GM23338 (cell line): ENCODE measurements around the gene MYOZ3. TPM values are rescaled to one million over a fixed set of nuclear protein-coding genes. Genes with fewer than 3 reads are reported as not detected.

ENCODE experiments used
- ATAC-seq: fragments of 200-7000 bp; cut with Tn5 transposase; 3 replicates; pipeline ENCODE4 v1.9.1; 2020
- DNase-seq: peaks from one replicate; pipeline ENCODE4 v3.0.0-alpha.2; 2015; ENCODE audit warnings: low spot score
- H2AFZ ChIP-seq: fragments of 200-600 bp; sonication (generic); 2 replicates; pipeline ENCODE4 v1.8.0; 2016; ENCODE audit warnings: antibody characterized with exemption, mild to moderate bottlenecking, moderate library complexity
- H3F3A ChIP-seq: fragments of 200-600 bp; sonication (generic); replicated peaks from 2 replicates; pipeline ENCODE4 v1.8.0; 2017; ENCODE audit warnings: antibody characterized with exemption, mixed run types, low read depth
- H3K27ac ChIP-seq: fragments of 200-600 bp; sonication (generic); 2 replicates; pipeline ENCODE4 v1.6.1; 2016; ENCODE audit warnings: low read depth
- H3K27me3 ChIP-seq: fragments of 200-600 bp; sonication (generic); 2 replicates; pipeline ENCODE4 v1.8.0; 2016; ENCODE audit warnings: mild to moderate bottlenecking, mixed run types, moderate library complexity; ENCODE audit not compliant: insufficient read depth
- H3K36me3 ChIP-seq: fragments of 200-600 bp; sonication (generic); 2 replicates; pipeline ENCODE4 v1.8.0; 2016; ENCODE audit warnings: mild to moderate bottlenecking; ENCODE audit not compliant: insufficient read depth
- H3K4me1 ChIP-seq: fragments of 200-600 bp; sonication (generic); 2 replicates; pipeline ENCODE4 v1.8.0; 2016; ENCODE audit warnings: mild to moderate bottlenecking, moderate library complexity; ENCODE audit not compliant: insufficient read depth
- H3K4me2 ChIP-seq: fragments of 200-600 bp; sonication (generic); 2 replicates; pipeline ENCODE4 v1.7.1; 2017; ENCODE audit warnings: mixed run types
- H3K4me3 ChIP-seq: fragments of 200-600 bp; sonication (generic); 2 replicates; pipeline ENCODE4 v1.6.1; 2016; ENCODE audit warnings: mixed run types
- H3K79me2 ChIP-seq: fragments of 200-600 bp; sonication (generic); replicated peaks from 2 replicates; pipeline ENCODE4 v1.8.0; 2017; ENCODE audit warnings: mild to moderate bottlenecking; ENCODE audit not compliant: insufficient read depth
- H3K9me2 ChIP-seq: fragments of 200-600 bp; sonication (generic); 2 replicates; pipeline ENCODE4 v1.8.0; 2017; ENCODE audit not compliant: insufficient read depth
- H4K20me1 ChIP-seq: fragments of 200-600 bp; sonication (generic); replicated peaks from 2 replicates; pipeline ENCODE4 v1.8.0; 2017; ENCODE audit warnings: mild to moderate bottlenecking; ENCODE audit not compliant: insufficient read depth
- H3K27ac Mint-ChIP-seq: 2 replicates; pipeline ENCODE4 v1.8.0; 2020; ENCODE audit warnings: inconsistent platforms, mild to moderate bottlenecking, moderate library complexity, mixed read lengths
- H3K27me3 Mint-ChIP-seq: 3 replicates; pipeline ENCODE4 v1.8.0; 2022; ENCODE audit warnings: low read depth, mild to moderate bottlenecking, moderate library complexity, mixed read lengths, inconsistent platforms; ENCODE audit not compliant: insufficient read depth, poor library complexity
- H3K36me3 Mint-ChIP-seq: 3 replicates; pipeline ENCODE4 v1.8.0; 2021; ENCODE audit warnings: low read depth, mild to moderate bottlenecking, inconsistent platforms, moderate library complexity, mixed read lengths
- H3K4me1 Mint-ChIP-seq: 3 replicates; pipeline ENCODE4 v1.8.0; 2020; ENCODE audit warnings: mild to moderate bottlenecking, inconsistent platforms, mixed read lengths
- H3K4me3 Mint-ChIP-seq: 3 replicates; pipeline ENCODE4 v1.8.0; 2021; ENCODE audit warnings: moderate library complexity, mild to moderate bottlenecking, inconsistent platforms, mixed read lengths
- H3K9me3 Mint-ChIP-seq: 3 replicates; pipeline ENCODE4 v1.8.0; 2020; ENCODE audit warnings: moderate library complexity, mild to moderate bottlenecking, inconsistent platforms, mixed read lengths
- CREB1 ChIP-seq: fragments of 250-450 bp; sonication (Bioruptor Pico); IDR thresholded peaks from 2 replicates; pipeline ENCODE4 v1.5.0; 2020; ENCODE audit warnings: low read depth, mild to moderate bottlenecking, moderate library complexity
- EZH2 ChIP-seq: fragments of 200-600 bp; sonication (generic); IDR thresholded peaks from one replicate; pipeline ENCODE4 v1.8.0; 2017; ENCODE audit warnings: antibody characterized with exemption, mild to moderate bottlenecking, low read depth; ENCODE audit not compliant: unreplicated experiment
- EZH2phosphoT487 ChIP-seq: fragments of 200-600 bp; sonication (generic); IDR thresholded peaks from one replicate; pipeline ENCODE4 v1.8.1; 2018; ENCODE audit warnings: antibody characterized with exemption; ENCODE audit not compliant: unreplicated experiment
- JUNB ChIP-seq: IDR thresholded peaks from one replicate; pipeline ENCODE4 v1.6.1; 2016; ENCODE audit warnings: antibody characterized with exemption; ENCODE audit not compliant: unreplicated experiment
- NANOG ChIP-seq: IDR thresholded peaks from 2 replicates; pipeline ENCODE4 v1.6.1; 2016; ENCODE audit warnings: antibody characterized with exemption, borderline replicate concordance
- STAT1 ChIP-seq: IDR thresholded peaks from one replicate; pipeline ENCODE4 v1.6.1; 2016; ENCODE audit warnings: antibody characterized with exemption; ENCODE audit not compliant: unreplicated experiment
- ZNF114 ChIP-seq: fragments of 250-450 bp; sonication (Bioruptor Pico); IDR thresholded peaks from 2 replicates; pipeline ENCODE4 v1.5.0; 2020; ENCODE audit warnings: mild to moderate bottlenecking, moderate library complexity
- polyA plus RNA-seq: library from polyadenylated mRNA; unstranded; fragments of >200 nt; fragmentation: Nextera tagmentation; extraction: Ambion mirVana; gene quantifications from 2 replicates; pipeline ENCODE4 v1.2.1, GENCODE V29; 2016
- total RNA-seq: library from RNA; depleted of rRNA; stranded (reverse); fragments of >200 nt; shearing (Covaris generic); gene quantifications from 2 replicates; pipeline ENCODE4 v1.2.3, GENCODE V29; 2014
- TF ChIP-seq, protein P1 (sequence below): fragments of 250-450 bp; sonication (Bioruptor Pico); IDR thresholded peaks from 2 replicates; pipeline ENCODE4 v1.5.0; 2020; ENCODE audit warnings: mild to moderate bottlenecking, moderate library complexity

MYOZ3 gene
- total and polyA plus RNA-seq, 2 experiments from 2014 or later, result 12.7 to 13.8 TPM

GRCh38 chr5:150641824-150642566, 19.1 kb upstream of the MYOZ3 start:
- no peak overlapping the region for H3K4me2 ChIP-seq
- H3K36me3 Mint-ChIP-seq, result no peaks in the 10 kb centered on the region; the same call in 2 of the 3 replicates
- DNase-seq, result no peak

GRCh38 chr5:150642567-150642927, 18.5 kb upstream of the MYOZ3 start:
- Mint-ChIP-seq H3K4me3 (no peak overlapping the region), H3K4me1 (peaks cover 41% of the 10 kb centered on the region), H3K36me3 (no peaks in the 10 kb centered on the region; the same call in 2 of the 3 replicates), H3K27me3 (peaks cover 4% of the 10 kb centered on the region), H3K9me3 (no peaks in the 10 kb centered on the region), H3K27ac (no peak overlapping the region)
- H3K4me1 ChIP-seq, result peaks cover 4% of the 10 kb centered on the region; the same call in 1 of the 2 replicates
- no peak overlapping the region for H3K4me3 ChIP-seq
- no peaks in the 10 kb centered on the region for H3K79me2 ChIP-seq
- no peak for ATAC-seq
- no peak overlapping the region for H3K27ac ChIP-seq
- H3K4me2 ChIP-seq, result no peak overlapping the region
- H3K27me3 ChIP-seq, result no peaks in the 10 kb centered on the region
- H3F3A ChIP-seq, result no peaks in the 10 kb centered on the region
- H3K9me2 ChIP-seq, result no peaks in the 10 kb centered on the region
- H2AFZ ChIP-seq, result no peak overlapping the region
- DNase-seq, result no peak
- H3K36me3 ChIP-seq, result no peaks in the 10 kb centered on the region
- H4K20me1 ChIP-seq, result no peaks in the 10 kb centered on the region
- TF ChIP-seq ZNF114, result no peak
- TF ChIP-seq EZH2phosphoT487, result no peak
- no peak for TF ChIP-seq JUNB
- no peak for TF ChIP-seq EZH2

More at GRCh38 chr5:150641824-150642566, 19.1 kb upstream of the MYOZ3 start:
- no peaks in the 10 kb centered on the region for H3K9me2 ChIP-seq
- Mint-ChIP-seq H3K4me3 (no peak overlapping the region), H3K27ac (no peak overlapping the region), H3K27me3 (peaks cover 6% of the 10 kb centered on the region), H3K4me1 (peaks cover 41% of the 10 kb centered on the region), H3K9me3 (no peaks in the 10 kb centered on the region)
- no peak overlapping the region for H3K27ac ChIP-seq
- H3K27me3 ChIP-seq, result no peaks in the 10 kb centered on the region
- H3K4me1 ChIP-seq, result peaks cover 7% of the 10 kb centered on the region; the same call in 1 of the 2 replicates
- ATAC-seq, result no peak
- H3K36me3 ChIP-seq, result no peaks in the 10 kb centered on the region
- H4K20me1 ChIP-seq, result no peaks in the 10 kb centered on the region
- no peaks in the 10 kb centered on the region for H3K79me2 ChIP-seq
- H3K4me3 ChIP-seq, result no peak overlapping the region
- no peak overlapping the region for H2AFZ ChIP-seq
- no peaks in the 10 kb centered on the region for H3F3A ChIP-seq
- TF ChIP-seq NANOG (no peak), STAT1 (no peak), JUNB (no peak)

- no peaks in the 10 kb centered on the region for H3K79me2 ChIP-seq
- H3K4me2 ChIP-seq, result no peak overlapping the region
- no peak overlapping the region for H3K4me3 Mint-ChIP-seq
- TF ChIP-seq, protein P1, sequence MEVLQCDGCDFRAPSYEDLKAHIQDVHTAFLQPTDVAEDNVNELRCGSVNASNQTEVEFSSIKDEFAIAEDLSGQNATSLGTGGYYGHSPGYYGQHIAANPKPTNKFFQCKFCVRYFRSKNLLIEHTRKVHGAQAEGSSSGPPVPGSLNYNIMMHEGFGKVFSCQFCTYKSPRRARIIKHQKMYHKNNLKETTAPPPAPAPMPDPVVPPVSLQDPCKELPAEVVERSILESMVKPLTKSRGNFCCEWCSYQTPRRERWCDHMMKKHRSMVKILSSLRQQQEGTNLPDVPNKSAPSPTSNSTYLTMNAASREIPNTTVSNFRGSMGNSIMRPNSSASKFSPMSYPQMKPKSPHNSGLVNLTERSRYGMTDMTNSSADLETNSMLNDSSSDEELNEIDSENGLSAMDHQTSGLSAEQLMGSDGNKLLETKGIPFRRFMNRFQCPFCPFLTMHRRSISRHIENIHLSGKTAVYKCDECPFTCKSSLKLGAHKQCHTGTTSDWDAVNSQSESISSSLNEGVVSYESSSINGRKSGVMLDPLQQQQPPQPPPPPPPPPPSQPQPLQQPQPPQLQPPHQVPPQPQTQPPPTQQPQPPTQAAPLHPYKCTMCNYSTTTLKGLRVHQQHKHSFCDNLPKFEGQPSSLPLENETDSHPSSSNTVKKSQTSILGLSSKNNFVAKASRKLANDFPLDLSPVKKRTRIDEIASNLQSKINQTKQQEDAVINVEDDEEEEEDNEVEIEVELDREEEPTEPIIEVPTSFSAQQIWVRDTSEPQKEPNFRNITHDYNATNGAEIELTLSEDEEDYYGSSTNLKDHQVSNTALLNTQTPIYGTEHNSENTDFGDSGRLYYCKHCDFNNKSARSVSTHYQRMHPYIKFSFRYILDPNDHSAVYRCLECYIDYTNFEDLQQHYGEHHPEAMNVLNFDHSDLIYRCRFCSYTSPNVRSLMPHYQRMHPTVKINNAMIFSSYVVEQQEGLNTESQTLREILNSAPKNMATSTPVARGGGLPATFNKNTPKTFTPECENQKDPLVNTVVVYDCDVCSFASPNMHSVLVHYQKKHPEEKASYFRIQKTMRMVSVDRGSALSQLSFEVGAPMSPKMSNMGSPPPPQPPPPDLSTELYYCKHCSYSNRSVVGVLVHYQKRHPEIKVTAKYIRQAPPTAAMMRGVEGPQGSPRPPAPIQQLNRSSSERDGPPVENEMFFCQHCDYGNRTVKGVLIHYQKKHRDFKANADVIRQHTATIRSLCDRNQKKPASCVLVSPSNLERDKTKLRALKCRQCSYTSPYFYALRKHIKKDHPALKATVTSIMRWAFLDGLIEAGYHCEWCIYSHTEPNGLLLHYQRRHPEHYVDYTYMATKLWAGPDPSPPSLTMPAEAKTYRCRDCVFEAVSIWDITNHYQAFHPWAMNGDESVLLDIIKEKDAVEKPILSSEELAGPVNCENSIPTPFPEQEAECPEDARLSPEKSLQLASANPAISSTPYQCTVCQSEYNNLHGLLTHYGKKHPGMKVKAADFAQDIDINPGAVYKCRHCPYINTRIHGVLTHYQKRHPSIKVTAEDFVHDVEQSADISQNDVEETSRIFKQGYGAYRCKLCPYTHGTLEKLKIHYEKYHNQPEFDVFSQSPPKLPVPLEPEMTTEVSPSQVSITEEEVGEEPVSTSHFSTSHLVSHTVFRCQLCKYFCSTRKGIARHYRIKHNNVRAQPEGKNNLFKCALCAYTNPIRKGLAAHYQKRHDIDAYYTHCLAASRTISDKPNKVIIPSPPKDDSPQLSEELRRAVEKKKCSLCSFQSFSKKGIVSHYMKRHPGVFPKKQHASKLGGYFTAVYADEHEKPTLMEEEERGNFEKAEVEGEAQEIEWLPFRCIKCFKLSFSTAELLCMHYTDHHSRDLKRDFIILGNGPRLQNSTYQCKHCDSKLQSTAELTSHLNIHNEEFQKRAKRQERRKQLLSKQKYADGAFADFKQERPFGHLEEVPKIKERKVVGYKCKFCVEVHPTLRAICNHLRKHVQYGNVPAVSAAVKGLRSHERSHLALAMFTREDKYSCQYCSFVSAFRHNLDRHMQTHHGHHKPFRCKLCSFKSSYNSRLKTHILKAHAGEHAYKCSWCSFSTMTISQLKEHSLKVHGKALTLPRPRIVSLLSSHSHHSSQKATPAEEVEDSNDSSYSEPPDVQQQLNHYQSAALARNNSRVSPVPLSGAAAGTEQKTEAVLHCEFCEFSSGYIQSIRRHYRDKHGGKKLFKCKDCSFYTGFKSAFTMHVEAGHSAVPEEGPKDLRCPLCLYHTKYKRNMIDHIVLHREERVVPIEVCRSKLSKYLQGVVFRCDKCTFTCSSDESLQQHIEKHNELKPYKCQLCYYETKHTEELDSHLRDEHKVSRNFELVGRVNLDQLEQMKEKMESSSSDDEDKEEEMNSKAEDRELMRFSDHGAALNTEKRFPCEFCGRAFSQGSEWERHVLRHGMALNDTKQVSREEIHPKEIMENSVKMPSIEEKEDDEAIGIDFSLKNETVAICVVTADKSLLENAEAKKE, result no peak
- no peak for TF ChIP-seq CREB1 (CRISPR knock-in tag)
These were observed 17.9 kb upstream of the MYOZ3 start for GRCh38 chr5:150642991-150643710.

More at GRCh38 chr5:150642991-150643710, 17.9 kb upstream of the MYOZ3 start:
- H3F3A ChIP-seq, result no peaks in the 10 kb centered on the region
- H3K27me3 ChIP-seq, result no peaks in the 10 kb centered on the region
- no peaks in the 10 kb centered on the region for H3K9me2 ChIP-seq
- H3K4me1 Mint-ChIP-seq, result peaks cover 38% of the 10 kb centered on the region
- H2AFZ ChIP-seq, result no peak overlapping the region
- no peak overlapping the region for H3K27ac ChIP-seq
- no peaks in the 10 kb centered on the region; the same call in 1 of the 2 replicates for H3K4me1 ChIP-seq
- H3K27ac Mint-ChIP-seq, result no peak overlapping the region
- H4K20me1 ChIP-seq, result no peaks in the 10 kb centered on the region
- H3K27me3 Mint-ChIP-seq, result peaks cover 4% of the 10 kb centered on the region
- H3K9me3 Mint-ChIP-seq, result no peaks in the 10 kb centered on the region
- no peaks in the 10 kb centered on the region for H3K36me3 ChIP-seq
- DNase-seq (no peak), ATAC-seq (no peak)
- no peaks in the 10 kb centered on the region; the same call in 2 of the 3 replicates for H3K36me3 Mint-ChIP-seq
- no peak overlapping the region for H3K4me3 ChIP-seq
